Mesothelial cell of epicardium (in vitro differentiated cells): Measurements from ENCODE around the gene OR5A1. TPM values are rescaled to one million over a fixed set of nuclear protein-coding genes. Genes with fewer than 3 reads are reported as not detected.
"Not testable (repeated sequence)": the region's sequence is repeated elsewhere in the genome, so short reads cannot be mapped to it uniquely, and the experiment has no call there.

ENCODE experiments used
- DNase-seq, 2 experiments: peaks; one replicate each; pipeline ENCODE4 v3.0.0; 2021; ENCODE audit warnings: low spot score in 2 of 2; ENCODE audit not compliant: unreplicated experiment in 2 of 2
- H3K27ac Mint-ChIP-seq: 2 replicates; pipeline ENCODE4 v1.8.0; 2021; ENCODE audit warnings: mixed read lengths
- H3K27me3 Mint-ChIP-seq: 2 replicates; pipeline ENCODE4 v1.8.0; 2021; ENCODE audit warnings: low read depth, mixed read lengths
- H3K36me3 Mint-ChIP-seq: 2 replicates; pipeline ENCODE4 v1.8.0; 2021; ENCODE audit warnings: mixed read lengths
- H3K4me1 Mint-ChIP-seq: 2 replicates; pipeline ENCODE4 v1.8.0; 2021; ENCODE audit warnings: mixed read lengths
- H3K4me3 Mint-ChIP-seq: 2 replicates; pipeline ENCODE4 v1.8.0; 2021; ENCODE audit warnings: mild to moderate bottlenecking, moderate library complexity, mixed read lengths
- H3K9me3 Mint-ChIP-seq: 2 replicates; pipeline ENCODE4 v1.8.0; 2021; ENCODE audit warnings: mixed read lengths
- CTCF ChIP-seq: fragments of 200-600 bp; sonication (generic); IDR thresholded peaks from one replicate; pipeline ENCODE4 v1.5.0; 2021; ENCODE audit warnings: antibody characterized with exemption; ENCODE audit not compliant: unreplicated experiment
- total RNA-seq: library from RNA; stranded (reverse); gene quantifications from 3 replicates; pipeline ENCODE4 v1.2.1, GENCODE V29; 2021

OR5A1 gene
- total RNA-seq, 1 donor from 2014 or later, result not detected

GRCh38 chr11:59425131-59425530 lies 11.1 kb upstream of the OR5A1 start:
- no peak overlapping the region for H3K4me3 Mint-ChIP-seq
- H3K9me3 Mint-ChIP-seq, result no peaks in the 10 kb centered on the region

GRCh38 chr11:59426361-59427067 lies 9.8 kb upstream of the OR5A1 start, which contains the start of gene OR5A2:
Gene OR5A2 (minus strand): TSS chr11:59426413. CDS start chr11:59422953, 3,460 bp downstream.
- Mint-ChIP-seq H3K36me3 (no peaks in the 10 kb centered on the region), H3K27ac (no peak within 1 kb of the TSS), H3K27me3 (no peaks in the 10 kb centered on the region), H3K9me3 (no peaks in the 10 kb centered on the region), H3K4me1 (peaks cover 22% of the 10 kb centered on the region), H3K4me3 (no peak within 1 kb of the TSS)
- DNase-seq, result no peak
- no peak for TF ChIP-seq CTCF

More at GRCh38 chr11:59425131-59425530, 11.1 kb upstream of the OR5A1 start:
- H3K4me1 Mint-ChIP-seq, result peaks cover 22% of the 10 kb centered on the region
- no peak for TF ChIP-seq CTCF
- H3K27me3 Mint-ChIP-seq, result no peaks in the 10 kb centered on the region
- no peak for DNase-seq
- no peak overlapping the region for H3K27ac Mint-ChIP-seq
- H3K36me3 Mint-ChIP-seq, result no peaks in the 10 kb centered on the region

- Mint-ChIP-seq H3K27me3 (peaks cover 4% of the 10 kb centered on the region), H3K4me1 (peaks cover 22% of the 10 kb centered on the region), H3K27ac (no peak overlapping the region), H3K36me3 (no peaks in the 10 kb centered on the region), H3K4me3 (no peak overlapping the region), H3K9me3 (no peaks in the 10 kb centered on the region)
- DNase-seq, result no peak
- no peak for TF ChIP-seq CTCF
Measured at GRCh38 chr11:59427068-59427382, 9.2 kb upstream of the OR5A1 start.

GRCh38 chr11:59429924-59430516 lies 6.2 kb upstream of the OR5A1 start:
- peaks cover 6% of the 10 kb centered on the region for H3K27me3 Mint-ChIP-seq
- DNase-seq, result no peak
- peak; percentile 85 for TF ChIP-seq CTCF
- no peaks in the 10 kb centered on the region for H3K9me3 Mint-ChIP-seq
- no peaks in the 10 kb centered on the region for H3K36me3 Mint-ChIP-seq
- no peak overlapping the region for H3K4me3 Mint-ChIP-seq
- peaks cover 19% of the 10 kb centered on the region for H3K4me1 Mint-ChIP-seq
- no peak overlapping the region for H3K27ac Mint-ChIP-seq

GRCh38 chr11:59437770-59438169 lies 1.5 kb downstream of the OR5A1 start:
- Mint-ChIP-seq H3K4me1 (no peaks in the 10 kb centered on the region), H3K9me3 (no peaks in the 10 kb centered on the region), H3K27ac (no peak overlapping the region), H3K4me3 (no peak overlapping the region), H3K27me3 (peaks cover 14% of the 10 kb centered on the region), H3K36me3 (no peaks in the 10 kb centered on the region)
- no peak for DNase-seq
- no peak for TF ChIP-seq CTCF

- H3K27me3 Mint-ChIP-seq, DNase-seq, H3K27ac Mint-ChIP-seq, H3K4me1 Mint-ChIP-seq, H3K4me3 Mint-ChIP-seq, H3K36me3 Mint-ChIP-seq: not testable (repeated sequence)
- H3K9me3 Mint-ChIP-seq, result peaks cover 19% of the 10 kb centered on the region
Measured at GRCh38 chr11:59445624-59446023, 9.4 kb downstream of the OR5A1 start.
